GM19023 (cell line): ENCODE results near the gene PIP4K2C.
A peak's percentile ranks its signal among the peaks of the same experiment; 100 is the strongest.

ENCODE experiments used
- ATAC-seq: cut with Tn5 transposase; IDR thresholded peaks from one replicate; pipeline ENCODE4 v1.9.1; 2021; ENCODE audit warnings: mild to moderate bottlenecking, moderate library complexity; ENCODE audit not compliant: unreplicated experiment

Gene PIP4K2C

GRCh38 chr12:57590864-57591781, at the start of gene PIP4K2C:
Gene PIP4K2C, plus strand, starts transcription at chr12:57591192. Its CDS starts 98 bp downstream, at chr12:57591290.
- ATAC-seq, result peak; percentile 97

- ATAC-seq, result no peak
These were observed 49.3 kb upstream of the PIP4K2C start for GRCh38 chr12:57541717-57542116.

- ATAC-seq, result no peak
These were observed 47.4 kb upstream of the PIP4K2C start for GRCh38 chr12:57543581-57543980.

GRCh38 chr12:57545809-57546437, 45.1 kb upstream of the PIP4K2C start:
- ATAC-seq, result no peak

GRCh38 chr12:57546438-57547287, 44.3 kb upstream of the PIP4K2C start, which contains the start of gene DCTN2:
Gene DCTN2, minus strand, starts transcription at chr12:57547192. Its CDS starts 129 bp downstream, at chr12:57547063.
- ATAC-seq, result peak; percentile 99

GRCh38 chr12:57547288-57548012, 43.5 kb upstream of the PIP4K2C start:
- no peak for ATAC-seq

- no peak for ATAC-seq
These were observed 43.0 kb upstream of the PIP4K2C start for GRCh38 chr12:57548013-57548315.

- ATAC-seq, result no peak
These were observed 42.5 kb upstream of the PIP4K2C start for GRCh38 chr12:57548488-57548887.

GRCh38 chr12:57549203-57549908, 41.6 kb upstream of the PIP4K2C start:
- no peak for ATAC-seq

- ATAC-seq, result no peak
These were observed 40.9 kb upstream of the PIP4K2C start, which contains the start of gene KIF5A for GRCh38 chr12:57549909-57550640. Gene KIF5A, plus strand, starts transcription at chr12:57550044. Its CDS starts 228 bp downstream, at chr12:57550272.

- ATAC-seq, result no peak
These were observed 40.1 kb upstream of the PIP4K2C start for GRCh38 chr12:57550641-57551549.

- ATAC-seq, result no peak
These were observed 39.2 kb upstream of the PIP4K2C start for GRCh38 chr12:57551637-57552305.

- no peak for ATAC-seq
These were observed 38.7 kb upstream of the PIP4K2C start for GRCh38 chr12:57552306-57552651.

GRCh38 chr12:57552835-57553313, 38.1 kb upstream of the PIP4K2C start:
- no peak for ATAC-seq

GRCh38 chr12:57553343-57554202, 37.4 kb upstream of the PIP4K2C start:
- ATAC-seq, result no peak

- no peak for ATAC-seq
These were observed 36.5 kb upstream of the PIP4K2C start for GRCh38 chr12:57554453-57554852.

GRCh38 chr12:57554897-57555296, 36.1 kb upstream of the PIP4K2C start:
- no peak for ATAC-seq
